Loucy (cell line): Measurements from ENCODE around the gene NRIP1.

ENCODE experiments used
- CTCF ChIP-seq: fragments of 200-600 bp; sonication (generic); conservative IDR thresholded peaks from 2 replicates; pipeline ENCODE4 v1.5.1; 2014; ENCODE audit warnings: mild to moderate bottlenecking, antibody characterized with exemption, low read length
- EZH2phosphoT487 ChIP-seq: fragments of 200-600 bp; IDR thresholded peaks from 2 replicates; pipeline ENCODE4 v1.6.1; 2018; ENCODE audit warnings: antibody characterized with exemption, mild to moderate bottlenecking, moderate library complexity, borderline replicate concordance

- TF ChIP-seq CTCF (no peak), EZH2phosphoT487 (no peak)
Measured at GRCh38 chr21:15098908-15099307, 34.1 kb upstream of the NRIP1 start.
